MCF 10A (cell line): ENCODE measurements around the gene GZMM. TPM values are rescaled to one million over a fixed set of nuclear protein-coding genes. Genes with fewer than 3 reads are reported as not detected.

Experiments used
- BruUV-seq: library from RNA; stranded (reverse); fragments of 400-500 nt; replicated peaks from 2 replicates; lab custom pipeline; 2021; lab: Mats Ljungman, UMichigan
- CTCF ChIA-PET: fragments of 300-600 bp; sonication (Branson Sonifier 250); formaldehyde crosslinking; extraction: SDS; loops from one replicate; lab custom pipeline; 2021; ENCODE audit warnings: antibody characterized with exemption, inconsistent platforms; lab: Yijun Ruan, JAX
- POLR2A ChIA-PET: fragments of 300-600, 350-650 bp; sonication (Branson Sonifier 250); formaldehyde crosslinking; extraction: SDS; loops from one replicate; lab custom pipeline; 2020; ENCODE audit warnings: antibody characterized with exemption, inconsistent platforms; lab: Yijun Ruan, JAX
- DNase-seq: peaks from one replicate; pipeline ENCODE4 v3.0.0-alpha.2; 2018; ENCODE audit not compliant: unreplicated experiment
- H3K27ac Mint-ChIP-seq: one replicate; pipeline ENCODE4 v1.8.0; 2022; ENCODE audit warnings: mild to moderate bottlenecking, low read depth, mixed read lengths; ENCODE audit not compliant: unreplicated experiment
- H3K27me3 Mint-ChIP-seq: one replicate; pipeline ENCODE4 v1.8.0; 2022; ENCODE audit warnings: mixed read lengths; ENCODE audit not compliant: insufficient read depth, unreplicated experiment
- H3K36me3 Mint-ChIP-seq: one replicate; pipeline ENCODE4 v1.8.0; 2022; ENCODE audit warnings: mild to moderate bottlenecking, moderate library complexity, mixed read lengths; ENCODE audit not compliant: insufficient read depth, unreplicated experiment
- H3K4me1 Mint-ChIP-seq: one replicate; pipeline ENCODE4 v1.8.0; 2022; ENCODE audit warnings: mixed read lengths; ENCODE audit not compliant: insufficient read depth, unreplicated experiment
- H3K4me3 Mint-ChIP-seq: one replicate; pipeline ENCODE4 v1.8.0; 2022; ENCODE audit warnings: mild to moderate bottlenecking, moderate library complexity, mixed read lengths; ENCODE audit not compliant: unreplicated experiment
- H3K9me3 Mint-ChIP-seq: one replicate; pipeline ENCODE4 v1.8.0; 2022; ENCODE audit warnings: mixed read lengths; ENCODE audit not compliant: unreplicated experiment
- CTCF ChIP-seq: fragments of 200-600 bp; IDR thresholded peaks from one replicate; pipeline ENCODE4 v1.8.0; 2022; ENCODE audit warnings: antibody characterized with exemption, mild to moderate bottlenecking; ENCODE audit not compliant: unreplicated experiment
- intact Hi-C: fragments of 100-400 bp; cut with micrococcal nuclease; formaldehyde crosslinking; loops from 2 replicates; pipeline ENCODE4 v1.14.1; 2022
- total RNA-seq: library from RNA; stranded (reverse); gene quantifications from 2 replicates; pipeline ENCODE4 v1.2.3, GENCODE V29; 2022

GZMM gene
- total RNA-seq, 1 experiment from 2014 or later: not detected

- TF ChIP-seq CTCF: no peak
- DNase-seq: no peak
- Mint-ChIP-seq H3K4me1 (no peaks in the 10 kb centered on the region), H3K36me3 (peaks cover 7% of the 10 kb centered on the region), H3K27ac (no peak overlapping the region), H3K9me3 (no peaks in the 10 kb centered on the region), H3K27me3 (no peaks in the 10 kb centered on the region), H3K4me3 (no peak overlapping the region)
- POLR2A ChIA-PET: interaction anchor here (1.3 kb wide), 1 partner anchor 9 kb away, joined by 4 read pairs; no protein-coding TSS in a partner anchor
- intact Hi-C loops: no loop called here
- no TSS peak for BruUV-seq
- CTCF ChIA-PET: interaction anchor here (1.2 kb wide), 1 partner anchor 14 kb away, joined by 6 read pairs; no protein-coding TSS in a partner anchor
These were observed 19.7 kb upstream of the GZMM start for GRCh38 chr19:524062-524674.

GRCh38 chr19:525029-525428 lies 18.8 kb upstream of the GZMM start:
- DNase-seq: no peak
- ChIA-PET POLR2A (no interaction called here), CTCF (no interaction called here)
- Mint-ChIP-seq H3K27ac (no peak overlapping the region), H3K4me1 (no peaks in the 10 kb centered on the region), H3K27me3 (no peaks in the 10 kb centered on the region), H3K9me3 (no peaks in the 10 kb centered on the region), H3K4me3 (no peak overlapping the region), H3K36me3 (peaks cover 7% of the 10 kb centered on the region)
- intact Hi-C loops: no loop called here
- BruUV-seq: no TSS peak
- no peak for TF ChIP-seq CTCF

GRCh38 chr19:525857-526419 lies 17.9 kb upstream of the GZMM start:
- CTCF ChIA-PET: interaction anchor here (0.6 kb wide), 1 partner anchor 15 kb away, joined by 6 read pairs; no protein-coding TSS in a partner anchor
- no peak for DNase-seq
- Mint-ChIP-seq H3K27ac (no peak overlapping the region), H3K4me1 (no peaks in the 10 kb centered on the region), H3K36me3 (peaks cover 4% of the 10 kb centered on the region), H3K4me3 (no peak overlapping the region), H3K9me3 (no peaks in the 10 kb centered on the region), H3K27me3 (no peaks in the 10 kb centered on the region)
- intact Hi-C loops: no loop called here
- BruUV-seq: no TSS peak
- TF ChIP-seq CTCF: no peak
- POLR2A ChIA-PET: no interaction called here

GRCh38 chr19:530134-531008 lies 13.5 kb upstream of the GZMM start:
- Mint-ChIP-seq H3K4me3 (peak overlapping the region; percentile 74), H3K9me3 (no peaks in the 10 kb centered on the region), H3K27me3 (no peaks in the 10 kb centered on the region), H3K4me1 (peaks cover 4% of the 10 kb centered on the region), H3K27ac (no peak overlapping the region), H3K36me3 (no peaks in the 10 kb centered on the region)
- CTCF ChIA-PET: interaction anchor here (1.2 kb wide), 1 partner anchor 19 kb away, joined by 5 read pairs; no protein-coding TSS in a partner anchor
- no peak for TF ChIP-seq CTCF
- TSS peak; percentile 71 for BruUV-seq
- POLR2A ChIA-PET: interaction anchor here (0.6 to 6.5 kb wide), 7 partner anchors 9 to 1104 kb away, joined by 3 to 110 read pairs (median 13); partner anchors contain the start of genes BSG, TPGS1 and WDR18
- intact Hi-C loops: no loop called here
- no peak for DNase-seq
